Testis (tissue), 2 donors: ENCODE data around the gene KIF1B.
"Not testable (repeated sequence)": the region's sequence is repeated elsewhere in the genome, so short reads cannot be mapped to it uniquely, and the experiment has no call there.

ENCODE experiments used
- POLR2A ChIP-seq: fragments of 450-650 bp; IDR thresholded peaks from one replicate; pipeline ENCODE4 v1.6.1; 2017; ENCODE audit warnings: antibody characterized with exemption, mild to moderate bottlenecking, moderate library complexity
- TF ChIP-seq, protein P1 (sequence below), 3 experiments: fragments of 450-650 bp in 2 of 3; fragments of 200-600 bp in 1 of 3; sonication (generic) in 1 of 3; IDR thresholded peaks; one replicate each; pipeline ENCODE4 v1.5.1; 2016 to 2019; ENCODE audit warnings: antibody characterized with exemption in 3 of 3, mild to moderate bottlenecking in 2 of 3, moderate library complexity in 1 of 3

DNA sequence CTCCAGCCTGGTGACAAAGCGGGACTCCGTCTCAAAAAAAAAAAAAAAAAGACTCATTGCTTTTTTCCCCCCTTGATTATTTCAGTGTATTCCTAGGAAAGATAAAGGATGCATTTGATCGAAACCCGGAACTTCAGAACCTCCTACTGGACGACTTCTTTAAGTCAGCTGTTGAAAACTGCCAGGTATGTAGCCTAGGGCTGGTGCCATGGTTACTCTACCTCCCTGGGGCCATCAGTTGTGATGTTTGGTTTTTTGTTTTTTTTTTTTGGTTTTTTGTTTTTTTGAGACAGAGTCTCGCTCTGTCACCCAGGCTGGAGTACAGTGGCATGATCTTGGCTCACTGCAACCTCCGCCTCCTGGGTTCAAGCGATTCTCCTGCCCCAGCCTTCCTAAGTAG lies 208.4 kb downstream of the KIF1B start:
- TF ChIP-seq POLR2A: not testable (repeated sequence)
- TF ChIP-seq, protein P1, sequence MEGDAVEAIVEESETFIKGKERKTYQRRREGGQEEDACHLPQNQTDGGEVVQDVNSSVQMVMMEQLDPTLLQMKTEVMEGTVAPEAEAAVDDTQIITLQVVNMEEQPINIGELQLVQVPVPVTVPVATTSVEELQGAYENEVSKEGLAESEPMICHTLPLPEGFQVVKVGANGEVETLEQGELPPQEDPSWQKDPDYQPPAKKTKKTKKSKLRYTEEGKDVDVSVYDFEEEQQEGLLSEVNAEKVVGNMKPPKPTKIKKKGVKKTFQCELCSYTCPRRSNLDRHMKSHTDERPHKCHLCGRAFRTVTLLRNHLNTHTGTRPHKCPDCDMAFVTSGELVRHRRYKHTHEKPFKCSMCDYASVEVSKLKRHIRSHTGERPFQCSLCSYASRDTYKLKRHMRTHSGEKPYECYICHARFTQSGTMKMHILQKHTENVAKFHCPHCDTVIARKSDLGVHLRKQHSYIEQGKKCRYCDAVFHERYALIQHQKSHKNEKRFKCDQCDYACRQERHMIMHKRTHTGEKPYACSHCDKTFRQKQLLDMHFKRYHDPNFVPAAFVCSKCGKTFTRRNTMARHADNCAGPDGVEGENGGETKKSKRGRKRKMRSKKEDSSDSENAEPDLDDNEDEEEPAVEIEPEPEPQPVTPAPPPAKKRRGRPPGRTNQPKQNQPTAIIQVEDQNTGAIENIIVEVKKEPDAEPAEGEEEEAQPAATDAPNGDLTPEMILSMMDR (IDR thresholded peaks at IDR 0.05): not testable (repeated sequence)
